Measurements from ENCODE around the gene UGT1A3.

UGT1A3 gene

GRCh38 chr2:233818639-233819621 is 90.1 kb downstream of the UGT1A3 start:
- DNase-seq = no peak

GRCh38 chr2:233819884-233820773 is 91.3 kb downstream of the UGT1A3 start:
- DNase-seq = no peak

- DNase-seq = no peak
Measured at GRCh38 chr2:233820774-233821105, 91.9 kb downstream of the UGT1A3 start.

GRCh38 chr2:233821196-233821595 is 92.4 kb downstream of the UGT1A3 start:
- no peak for DNase-seq

GRCh38 chr2:233821709-233822100 is 92.9 kb downstream of the UGT1A3 start:
- no peak for DNase-seq

GRCh38 chr2:233822101-233822771 is 93.4 kb downstream of the UGT1A3 start:
- DNase-seq = no peak

Measured in CD4-positive, alpha-beta T cell treated with Interleukin-6 for 4 hours (primary cell).